ENCODE measurements around the gene MYZAP. TPM values are rescaled to one million over a fixed set of nuclear protein-coding genes. Genes with fewer than 3 reads are reported as not detected.

The MYZAP gene
- total and polyA plus RNA-seq, 4 donors: 0.50 to 1.8 (median 0.99) TPM

DNA sequence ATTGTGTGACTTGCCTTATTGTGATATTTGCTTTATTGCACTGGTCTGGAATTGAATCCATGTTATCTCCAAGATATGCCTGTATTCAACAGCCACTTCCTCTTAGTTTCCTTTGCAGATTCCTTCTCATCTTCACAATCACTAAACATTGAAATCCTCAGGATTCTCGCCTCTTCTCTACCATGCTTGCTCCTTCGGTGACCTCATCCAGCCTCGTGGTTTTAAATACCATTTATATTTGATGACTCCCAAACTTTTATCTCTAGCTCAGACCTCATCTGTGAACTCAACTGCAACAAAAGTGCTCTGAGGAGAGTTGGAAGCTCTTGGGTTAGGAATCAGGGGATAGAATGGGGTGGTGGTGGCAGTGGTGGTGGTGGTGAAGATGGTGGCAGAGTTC lies 134.7 kb downstream of the MYZAP start:
- no peak overlapping the region for H3K27ac ChIP-seq (ENCODE audit: low read depth in 1 of 2, low read length in 2 of 2)
- no peaks in the 10 kb centered on the region for H3K36me3 ChIP-seq (ENCODE audit: control insufficient read depth in 4 of 4, insufficient read depth in 3 of 4, low read depth in 1 of 4, low read length in 3 of 4)
- TF ChIP-seq YY1 (IDR thresholded peaks at IDR 0.05) (no peak), FOXA1 (IDR thresholded peaks at IDR 0.05) (no peak), EGR1 (IDR thresholded peaks at IDR 0.05; ENCODE audit: low read depth in 2 of 2) (no peak), MAX (IDR thresholded peaks at IDR 0.05) (no peak), HNF4A (conservative IDR thresholded peaks at IDR 0.05) (no peak), FOXA2 (IDR thresholded peaks at IDR 0.05) (no peak), REST (IDR thresholded peaks at IDR 0.05) (no peak), SP1 (IDR thresholded peaks at IDR 0.05) (no peak), HNF4G (IDR thresholded peaks at IDR 0.05) (no peak), RAD21 (IDR thresholded peaks at IDR 0.05) (no peak), TAF1 (conservative IDR thresholded peaks at IDR 0.05) (no peak)
- TF ChIP-seq, protein P1, sequence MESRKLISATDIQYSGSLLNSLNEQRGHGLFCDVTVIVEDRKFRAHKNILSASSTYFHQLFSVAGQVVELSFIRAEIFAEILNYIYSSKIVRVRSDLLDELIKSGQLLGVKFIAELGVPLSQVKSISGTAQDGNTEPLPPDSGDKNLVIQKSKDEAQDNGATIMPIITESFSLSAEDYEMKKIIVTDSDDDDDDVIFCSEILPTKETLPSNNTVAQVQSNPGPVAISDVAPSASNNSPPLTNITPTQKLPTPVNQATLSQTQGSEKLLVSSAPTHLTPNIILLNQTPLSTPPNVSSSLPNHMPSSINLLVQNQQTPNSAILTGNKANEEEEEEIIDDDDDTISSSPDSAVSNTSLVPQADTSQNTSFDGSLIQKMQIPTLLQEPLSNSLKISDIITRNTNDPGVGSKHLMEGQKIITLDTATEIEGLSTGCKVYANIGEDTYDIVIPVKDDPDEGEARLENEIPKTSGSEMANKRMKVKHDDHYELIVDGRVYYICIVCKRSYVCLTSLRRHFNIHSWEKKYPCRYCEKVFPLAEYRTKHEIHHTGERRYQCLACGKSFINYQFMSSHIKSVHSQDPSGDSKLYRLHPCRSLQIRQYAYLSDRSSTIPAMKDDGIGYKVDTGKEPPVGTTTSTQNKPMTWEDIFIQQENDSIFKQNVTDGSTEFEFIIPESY (IDR thresholded peaks at IDR 0.05): no peak
- TF ChIP-seq, protein P2, sequence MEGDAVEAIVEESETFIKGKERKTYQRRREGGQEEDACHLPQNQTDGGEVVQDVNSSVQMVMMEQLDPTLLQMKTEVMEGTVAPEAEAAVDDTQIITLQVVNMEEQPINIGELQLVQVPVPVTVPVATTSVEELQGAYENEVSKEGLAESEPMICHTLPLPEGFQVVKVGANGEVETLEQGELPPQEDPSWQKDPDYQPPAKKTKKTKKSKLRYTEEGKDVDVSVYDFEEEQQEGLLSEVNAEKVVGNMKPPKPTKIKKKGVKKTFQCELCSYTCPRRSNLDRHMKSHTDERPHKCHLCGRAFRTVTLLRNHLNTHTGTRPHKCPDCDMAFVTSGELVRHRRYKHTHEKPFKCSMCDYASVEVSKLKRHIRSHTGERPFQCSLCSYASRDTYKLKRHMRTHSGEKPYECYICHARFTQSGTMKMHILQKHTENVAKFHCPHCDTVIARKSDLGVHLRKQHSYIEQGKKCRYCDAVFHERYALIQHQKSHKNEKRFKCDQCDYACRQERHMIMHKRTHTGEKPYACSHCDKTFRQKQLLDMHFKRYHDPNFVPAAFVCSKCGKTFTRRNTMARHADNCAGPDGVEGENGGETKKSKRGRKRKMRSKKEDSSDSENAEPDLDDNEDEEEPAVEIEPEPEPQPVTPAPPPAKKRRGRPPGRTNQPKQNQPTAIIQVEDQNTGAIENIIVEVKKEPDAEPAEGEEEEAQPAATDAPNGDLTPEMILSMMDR (IDR thresholded peaks at IDR 0.05; ENCODE audit: low read depth, low read length, missing input control): no peak
- H3K9me3 ChIP-seq (ENCODE audit: control insufficient read depth in 4 of 4, low read length in 3 of 4): peaks cover 0 to 3% (median 0%) of the 10 kb centered on the region in 4 donors
- no peak overlapping the region for H3K9ac ChIP-seq (ENCODE audit: low read depth in 1 of 2, low read length in 2 of 2)
- no peak overlapping the region for H3K4me3 ChIP-seq (ENCODE audit: low read depth in 1 of 3, low read length in 3 of 3)
- H3K27me3 ChIP-seq (ENCODE audit: control insufficient read depth in 4 of 4, insufficient read depth in 4 of 4, low read length in 3 of 4): no peaks in the 10 kb centered on the region
- no peaks in the 10 kb centered on the region for H3K4me1 ChIP-seq (ENCODE audit: control insufficient read depth in 4 of 4, insufficient read depth in 4 of 4, low read length in 3 of 4)
- WGBS: 87% methylated on average over 3 of the region's 3 CpGs
- no peak for DNase-seq (ENCODE audit: low spot score)

DNA sequence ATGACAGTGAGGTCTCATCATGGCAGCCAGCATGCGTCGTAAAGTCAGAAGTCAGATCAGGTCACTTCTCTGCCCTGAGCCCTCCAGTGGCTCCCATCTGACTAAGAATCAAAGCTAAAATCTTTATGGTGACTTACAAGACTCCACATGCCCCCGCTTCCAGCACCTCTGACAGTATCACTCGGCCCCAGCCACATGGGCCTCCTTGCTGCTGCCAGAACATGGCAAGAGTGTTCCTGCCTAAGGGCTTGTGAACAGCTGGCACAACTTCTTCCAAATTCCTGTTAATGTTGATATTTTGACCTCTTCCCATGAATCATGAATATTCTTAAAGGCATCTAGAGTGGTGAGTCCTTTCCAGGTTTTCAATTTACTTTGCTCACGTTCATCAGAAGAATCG lies 135.3 kb downstream of the MYZAP start:
- H3K27me3 ChIP-seq (ENCODE audit: control insufficient read depth in 4 of 4, insufficient read depth in 4 of 4, low read length in 3 of 4): no peaks in the 10 kb centered on the region
- TF ChIP-seq ATF3 (IDR thresholded peaks at IDR 0.05) (no peak), JUND (IDR thresholded peaks at IDR 0.05) (no peak), NR2F2 (IDR thresholded peaks at IDR 0.05) (no peak), HNF4A (conservative IDR thresholded peaks at IDR 0.05) (no peak), HNF4G (IDR thresholded peaks at IDR 0.05) (no peak), TAF1 (conservative IDR thresholded peaks at IDR 0.05) (no peak), MAX (IDR thresholded peaks at IDR 0.05) (no peak)
- TF ChIP-seq, protein P1 (IDR thresholded peaks at IDR 0.05): no peak
- TF ChIP-seq, protein P2 (IDR thresholded peaks at IDR 0.05; ENCODE audit: low read depth, low read length, missing input control): no peak

More for the DNA sequence above, 135.3 kb downstream of the MYZAP start:
- no peak overlapping the region for H3K9ac ChIP-seq (ENCODE audit: low read depth in 1 of 2, low read length in 2 of 2)
- no peak overlapping the region for H3K27ac ChIP-seq (ENCODE audit: low read depth in 1 of 2, low read length in 2 of 2)
- WGBS: 96% methylated on average over 6 of the region's 6 CpGs
- no peaks in the 10 kb centered on the region for H3K4me1 ChIP-seq (ENCODE audit: control insufficient read depth in 4 of 4, insufficient read depth in 4 of 4, low read length in 3 of 4)
- H3K36me3 ChIP-seq (ENCODE audit: control insufficient read depth in 4 of 4, insufficient read depth in 3 of 4, low read depth in 1 of 4, low read length in 3 of 4): no peaks in the 10 kb centered on the region
- H3K9me3 ChIP-seq (ENCODE audit: control insufficient read depth in 4 of 4, low read length in 3 of 4): peaks cover 0 to 3% (median 0%) of the 10 kb centered on the region in 4 donors
- no peak overlapping the region for H3K4me3 ChIP-seq (ENCODE audit: low read depth in 1 of 3, low read length in 3 of 3)
- DNase-seq (ENCODE audit: low spot score): no peak

Data from liver (tissue), 9 donors.